Measurements from ENCODE around the gene ASF1A.

Gene ASF1A

GRCh38 chr6:118921084-118921483 is 27.1 kb downstream of the ASF1A start:
- DNase-seq (ENCODE audit: low read depth in 2 of 2) = no peak
- TF ChIP-seq, protein P1, sequence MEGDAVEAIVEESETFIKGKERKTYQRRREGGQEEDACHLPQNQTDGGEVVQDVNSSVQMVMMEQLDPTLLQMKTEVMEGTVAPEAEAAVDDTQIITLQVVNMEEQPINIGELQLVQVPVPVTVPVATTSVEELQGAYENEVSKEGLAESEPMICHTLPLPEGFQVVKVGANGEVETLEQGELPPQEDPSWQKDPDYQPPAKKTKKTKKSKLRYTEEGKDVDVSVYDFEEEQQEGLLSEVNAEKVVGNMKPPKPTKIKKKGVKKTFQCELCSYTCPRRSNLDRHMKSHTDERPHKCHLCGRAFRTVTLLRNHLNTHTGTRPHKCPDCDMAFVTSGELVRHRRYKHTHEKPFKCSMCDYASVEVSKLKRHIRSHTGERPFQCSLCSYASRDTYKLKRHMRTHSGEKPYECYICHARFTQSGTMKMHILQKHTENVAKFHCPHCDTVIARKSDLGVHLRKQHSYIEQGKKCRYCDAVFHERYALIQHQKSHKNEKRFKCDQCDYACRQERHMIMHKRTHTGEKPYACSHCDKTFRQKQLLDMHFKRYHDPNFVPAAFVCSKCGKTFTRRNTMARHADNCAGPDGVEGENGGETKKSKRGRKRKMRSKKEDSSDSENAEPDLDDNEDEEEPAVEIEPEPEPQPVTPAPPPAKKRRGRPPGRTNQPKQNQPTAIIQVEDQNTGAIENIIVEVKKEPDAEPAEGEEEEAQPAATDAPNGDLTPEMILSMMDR (IDR thresholded peaks at IDR 0.05; ENCODE audit: low read depth, low read length) = no peak

GRCh38 chr6:118923035-118923434 is 29.1 kb downstream of the ASF1A start:
- H3K4me3 ChIP-seq (replicated peaks in 1 of 2; ENCODE audit: low read depth in 2 of 2, low read length in 2 of 2) = no peak overlapping the region
- no peak for DNase-seq (ENCODE audit: low read depth in 2 of 2)
- TF ChIP-seq, protein P1 (IDR thresholded peaks at IDR 0.05; ENCODE audit: low read depth, low read length) = no peak

More at GRCh38 chr6:118921084-118921483, 27.1 kb downstream of the ASF1A start:
- no peak overlapping the region for H3K4me3 ChIP-seq (replicated peaks in 1 of 2; ENCODE audit: low read depth in 2 of 2, low read length in 2 of 2)

- DNase-seq (ENCODE audit: low read depth in 2 of 2) = no peak
- H3K4me3 ChIP-seq (replicated peaks in 1 of 2; ENCODE audit: low read depth in 2 of 2, low read length in 2 of 2) = no peak overlapping the region
- TF ChIP-seq, protein P1 (IDR thresholded peaks at IDR 0.05; ENCODE audit: low read depth, low read length) = no peak
Measured at GRCh38 chr6:118930680-118931079, 36.7 kb downstream of the ASF1A start.

DNA sequence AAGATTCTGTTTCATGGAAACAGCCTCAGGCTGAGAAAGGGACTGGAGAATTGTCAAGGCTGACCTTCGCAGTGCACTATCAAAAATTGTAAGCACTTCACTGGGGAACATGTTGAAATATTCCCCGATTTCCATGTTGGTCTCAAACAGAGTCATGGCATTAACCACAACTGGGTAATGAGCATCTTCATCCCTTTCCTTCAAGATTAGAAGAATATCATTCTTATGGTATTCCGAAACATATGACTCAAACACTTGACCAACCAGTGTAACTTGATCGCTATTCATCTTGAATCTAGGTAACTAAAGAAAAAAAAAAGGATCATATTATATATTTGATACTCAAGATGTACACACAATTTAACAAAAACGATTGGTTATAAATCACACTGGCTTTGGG is 37.5 kb downstream of the ASF1A start:
- TF ChIP-seq, protein P1 (IDR thresholded peaks at IDR 0.05; ENCODE audit: low read depth, low read length) = no peak
- DNase-seq (ENCODE audit: low read depth in 2 of 2) = no peak

GRCh38 chr6:118932421-118932820 is 38.5 kb downstream of the ASF1A start:
- no peak for DNase-seq (ENCODE audit: low read depth in 2 of 2)
- H3K4me3 ChIP-seq (replicated peaks in 1 of 2; ENCODE audit: low read depth in 2 of 2, low read length in 2 of 2) = no peak overlapping the region
- TF ChIP-seq, protein P1 (IDR thresholded peaks at IDR 0.05; ENCODE audit: low read depth, low read length) = no peak

More for the DNA sequence above, 37.5 kb downstream of the ASF1A start:
- no peak overlapping the region for H3K4me3 ChIP-seq (replicated peaks in 1 of 2; ENCODE audit: low read depth in 2 of 2, low read length in 2 of 2)

GRCh38 chr6:118933855-118934460 is 40.0 kb downstream of the ASF1A start:
- peak overlapping the region; percentile 79 to 92 for H3K4me3 ChIP-seq (replicated peaks in 1 of 2; ENCODE audit: low read depth in 2 of 2, low read length in 2 of 2)
- TF ChIP-seq, protein P1 (IDR thresholded peaks at IDR 0.05; ENCODE audit: low read depth, low read length) = no peak
- no peak for DNase-seq (ENCODE audit: low read depth in 2 of 2)
